Peyer's patch (tissue), 4 donors: ENCODE measurements around the gene IPP.

Experiments
- CTCF ChIP-seq, 6 experiments: fragments of 450-650 bp in 4 of 6; fragments of 200-600 bp in 2 of 6; sonication (generic) in 1 of 6; IDR thresholded peaks; one replicate each; pipeline ENCODE4 v1.5.1; 2017 to 2019; ENCODE audit warnings: antibody characterized with exemption in 6 of 6, mild to moderate bottlenecking in 3 of 6, moderate library complexity in 1 of 6
- POLR2A ChIP-seq, 2 donors: fragments of 450-650 bp; IDR thresholded peaks; one replicate each; pipeline ENCODE4 v1.5.1; 2017; ENCODE audit warnings: antibody characterized with exemption in 2 of 2, mild to moderate bottlenecking in 2 of 2, moderate library complexity in 2 of 2

GRCh38 chr1:45796946-45797345 lies 46.5 kb upstream of the IPP start:
- TF ChIP-seq CTCF (IDR thresholded peaks at IDR 0.05), result no peak
- TF ChIP-seq POLR2A (IDR thresholded peaks at IDR 0.05), result no peak
